HepG2 (cell line): ENCODE results near the gene PRXL2B.

Source experiments
- ATF7 ChIP-seq, 2 experiments: fragments of 450-650 bp in 1 of 2; sonication (generic) in 1 of 2; formaldehyde crosslinking in 1 of 2; IDR thresholded peaks; 2 replicates each; pipeline versions ENCODE4 v1.4.0 to v1.6.1; 2016 to 2020; ENCODE audit warnings: antibody characterized with exemption in 1 of 2, mild to moderate bottlenecking in 1 of 2, missing genetic modification reagents in 1 of 2
- EP300 ChIP-seq, 3 experiments: sonication (generic) in 1 of 3; formaldehyde crosslinking in 1 of 3; IDR thresholded peaks; 2 replicates each; pipeline versions ENCODE4 v1.5.1 to v1.6.1; 2011 to 2020; ENCODE audit warnings: low read depth in 2 of 3, low read length in 2 of 3, borderline replicate concordance in 1 of 3, improper control_type of control experiment in 1 of 3, mild to moderate bottlenecking in 1 of 3, missing genetic modification reagents in 1 of 3, moderate library complexity in 1 of 3
- MAFK ChIP-seq, 2 experiments: IDR thresholded peaks in 1 of 2; conservative IDR thresholded peaks in 1 of 2; 2 replicates each; pipeline ENCODE4 v1.6.1; 2011; ENCODE audit warnings: improper control_type of control experiment in 2 of 2, low read length in 2 of 2
- NONO ChIP-seq, 2 experiments: fragments of 450-650 bp in 1 of 2; sonication (generic) in 1 of 2; formaldehyde crosslinking in 1 of 2; IDR thresholded peaks in 1 of 2; conservative IDR thresholded peaks in 1 of 2; 2 replicates each; pipeline versions ENCODE4 v1.6.1 to v1.8.0; 2017 to 2022; ENCODE audit warnings: mild to moderate bottlenecking in 1 of 2, missing genetic modification reagents in 1 of 2, moderate library complexity in 1 of 2
- NR1H2 ChIP-seq: sonication (generic); formaldehyde crosslinking; IDR thresholded peaks from 2 replicates; pipeline ENCODE4 v1.8.1; 2022; ENCODE audit warnings: low read depth, missing genetic modification reagents, borderline replicate concordance
- U2AF2 ChIP-seq: fragments of 200-400 bp; formaldehyde crosslinking; IDR thresholded peaks from 2 replicates; pipeline ENCODE4 v1.6.1; 2017; ENCODE audit warnings: low read depth, mild to moderate bottlenecking, low read length
- ZBTB8A ChIP-seq: sonication (generic); formaldehyde crosslinking; IDR thresholded peaks from 2 replicates; pipeline ENCODE4 v1.4.0; 2020; ENCODE audit warnings: mild to moderate bottlenecking, low read depth, missing genetic modification reagents, borderline replicate concordance
- ZNF138 ChIP-seq: sonication (generic); formaldehyde crosslinking; IDR thresholded peaks from 2 replicates; pipeline ENCODE4 v1.5.0; 2020; ENCODE audit warnings: mild to moderate bottlenecking, low read depth, missing genetic modification reagents
- ZNF652 ChIP-seq: IDR thresholded peaks from 2 replicates; pipeline ENCODE4 v1.6.1; 2016; ENCODE audit warnings: low read depth, borderline replicate concordance
- TF ChIP-seq, protein P1 (sequence below): sonication (generic); formaldehyde crosslinking; IDR thresholded peaks from 2 replicates; pipeline ENCODE4 v1.5.0; 2020; ENCODE audit warnings: mild to moderate bottlenecking, missing genetic modification reagents, moderate library complexity

GRCh38 chr1:2561898-2562895 lies 24.4 kb upstream of the PRXL2B start:
- 0 out of 2 replicates have a peak, but pooled peaks have one; percentile 7 for TF ChIP-seq NR1H2 (CRISPR knock-in tag)
- no peak for TF ChIP-seq ZNF138 (CRISPR knock-in tag)
- TF ChIP-seq U2AF2 = no peak
- no peak for TF ChIP-seq ATF7 (IDR thresholded peaks at IDR 0.05)
- no peak for TF ChIP-seq ATF7 (CRISPR knock-in tag; IDR thresholded peaks at IDR 0.05)
- no peak for TF ChIP-seq NONO (IDR thresholded peaks at IDR 0.05)
- no peak for TF ChIP-seq NONO (CRISPR knock-in tag; conservative IDR thresholded peaks at IDR 0.05)
- TF ChIP-seq, protein P1, sequence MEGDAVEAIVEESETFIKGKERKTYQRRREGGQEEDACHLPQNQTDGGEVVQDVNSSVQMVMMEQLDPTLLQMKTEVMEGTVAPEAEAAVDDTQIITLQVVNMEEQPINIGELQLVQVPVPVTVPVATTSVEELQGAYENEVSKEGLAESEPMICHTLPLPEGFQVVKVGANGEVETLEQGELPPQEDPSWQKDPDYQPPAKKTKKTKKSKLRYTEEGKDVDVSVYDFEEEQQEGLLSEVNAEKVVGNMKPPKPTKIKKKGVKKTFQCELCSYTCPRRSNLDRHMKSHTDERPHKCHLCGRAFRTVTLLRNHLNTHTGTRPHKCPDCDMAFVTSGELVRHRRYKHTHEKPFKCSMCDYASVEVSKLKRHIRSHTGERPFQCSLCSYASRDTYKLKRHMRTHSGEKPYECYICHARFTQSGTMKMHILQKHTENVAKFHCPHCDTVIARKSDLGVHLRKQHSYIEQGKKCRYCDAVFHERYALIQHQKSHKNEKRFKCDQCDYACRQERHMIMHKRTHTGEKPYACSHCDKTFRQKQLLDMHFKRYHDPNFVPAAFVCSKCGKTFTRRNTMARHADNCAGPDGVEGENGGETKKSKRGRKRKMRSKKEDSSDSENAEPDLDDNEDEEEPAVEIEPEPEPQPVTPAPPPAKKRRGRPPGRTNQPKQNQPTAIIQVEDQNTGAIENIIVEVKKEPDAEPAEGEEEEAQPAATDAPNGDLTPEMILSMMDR (CRISPR knock-in tag) = peak; percentile 59
- no peak for TF ChIP-seq EP300 (IDR thresholded peaks at IDR 0.05; ENCODE audit: low read depth in 2 of 2, low read length in 2 of 2)
- TF ChIP-seq EP300 (CRISPR knock-in tag; IDR thresholded peaks at IDR 0.05; ENCODE audit: borderline replicate concordance) = no peak
- TF ChIP-seq ZNF652 (CRISPR knock-in tag) = no peak
- no peak for TF ChIP-seq MAFK (conservative IDR thresholded peaks at IDR 0.05 in 1 of 2, IDR thresholded peaks at IDR 0.05 in 1 of 2; ENCODE audit: low read length in 2 of 2)
- no peak for TF ChIP-seq ZBTB8A
